A549 treated with CORT108297 at 1 μM for 4 hours (cell line): ENCODE data around the gene ADD1. TPM values are rescaled to one million over a fixed set of nuclear protein-coding genes. Genes with fewer than 3 reads are reported as not detected.

Experiments
- total RNA-seq: library from RNA; stranded (reverse); fragments of 200-300 nt; extraction: Qiagen RNA extraction; gene quantifications from 5 replicates; pipeline ENCODE4 v1.2.3, GENCODE V29; 2022

The ADD1 gene, protein sequence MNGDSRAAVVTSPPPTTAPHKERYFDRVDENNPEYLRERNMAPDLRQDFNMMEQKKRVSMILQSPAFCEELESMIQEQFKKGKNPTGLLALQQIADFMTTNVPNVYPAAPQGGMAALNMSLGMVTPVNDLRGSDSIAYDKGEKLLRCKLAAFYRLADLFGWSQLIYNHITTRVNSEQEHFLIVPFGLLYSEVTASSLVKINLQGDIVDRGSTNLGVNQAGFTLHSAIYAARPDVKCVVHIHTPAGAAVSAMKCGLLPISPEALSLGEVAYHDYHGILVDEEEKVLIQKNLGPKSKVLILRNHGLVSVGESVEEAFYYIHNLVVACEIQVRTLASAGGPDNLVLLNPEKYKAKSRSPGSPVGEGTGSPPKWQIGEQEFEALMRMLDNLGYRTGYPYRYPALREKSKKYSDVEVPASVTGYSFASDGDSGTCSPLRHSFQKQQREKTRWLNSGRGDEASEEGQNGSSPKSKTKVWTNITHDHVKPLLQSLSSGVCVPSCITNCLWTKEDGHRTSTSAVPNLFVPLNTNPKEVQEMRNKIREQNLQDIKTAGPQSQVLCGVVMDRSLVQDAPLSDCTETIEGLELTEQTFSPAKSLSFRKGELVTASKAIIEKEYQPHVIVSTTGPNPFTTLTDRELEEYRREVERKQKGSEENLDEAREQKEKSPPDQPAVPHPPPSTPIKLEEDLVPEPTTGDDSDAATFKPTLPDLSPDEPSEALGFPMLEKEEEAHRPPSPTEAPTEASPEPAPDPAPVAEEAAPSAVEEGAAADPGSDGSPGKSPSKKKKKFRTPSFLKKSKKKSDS
- 68.0 to 88.4 TPM (median 82.4 TPM) in 5 replicates for total RNA-seq

GRCh38 chr4:2843263-2843940 is at the start of gene ADD1:
ADD1 (plus strand) TSS chr4:2843844; CDS start chr4:2875916, 32,072 bp downstream.

GRCh38 chr4:2963175-2963965 is 119.7 kb downstream of the ADD1 start, which contains the start of the genes GRK4 and NOP14:
GRK4 (plus strand) TSS chr4:2963571; CDS start chr4:2964071, 500 bp downstream.
NOP14 (minus strand) TSS chr4:2963406; CDS start chr4:2963319, 87 bp downstream.

Other genes with a start within 250 kb of the ADD1 start
- 32.1 to 45.2 TPM (median 42.1 TPM) in 5 replicates for gene TNIP2, start 87.5 kb upstream of the ADD1 start, total RNA-seq
- 3.2 to 5.2 TPM (median 5.0 TPM) in 5 replicates for gene SH3BP2, start 50.8 kb upstream of the ADD1 start, total RNA-seq
- gene NOP14, start 119.6 kb downstream of the ADD1 start, total RNA-seq = 26.3 to 28.2 TPM (median 27.9 TPM) in 5 replicates
- gene GRK4, start 119.7 kb downstream of the ADD1 start, total RNA-seq = 1.3 to 1.6 TPM (median 1.4 TPM) in 5 replicates
- gene HTT-AS, start 230.7 kb downstream of the ADD1 start, total RNA-seq = not detected in 5 replicates
- gene HTT, start 230.8 kb downstream of the ADD1 start, total RNA-seq = 10.0 to 14.1 TPM (median 12.9 TPM) in 5 replicates